Measurements from ENCODE around the gene PTGR1.
A peak's percentile ranks its signal among the peaks of the same experiment; 100 is the strongest.

Gene PTGR1

DNA sequence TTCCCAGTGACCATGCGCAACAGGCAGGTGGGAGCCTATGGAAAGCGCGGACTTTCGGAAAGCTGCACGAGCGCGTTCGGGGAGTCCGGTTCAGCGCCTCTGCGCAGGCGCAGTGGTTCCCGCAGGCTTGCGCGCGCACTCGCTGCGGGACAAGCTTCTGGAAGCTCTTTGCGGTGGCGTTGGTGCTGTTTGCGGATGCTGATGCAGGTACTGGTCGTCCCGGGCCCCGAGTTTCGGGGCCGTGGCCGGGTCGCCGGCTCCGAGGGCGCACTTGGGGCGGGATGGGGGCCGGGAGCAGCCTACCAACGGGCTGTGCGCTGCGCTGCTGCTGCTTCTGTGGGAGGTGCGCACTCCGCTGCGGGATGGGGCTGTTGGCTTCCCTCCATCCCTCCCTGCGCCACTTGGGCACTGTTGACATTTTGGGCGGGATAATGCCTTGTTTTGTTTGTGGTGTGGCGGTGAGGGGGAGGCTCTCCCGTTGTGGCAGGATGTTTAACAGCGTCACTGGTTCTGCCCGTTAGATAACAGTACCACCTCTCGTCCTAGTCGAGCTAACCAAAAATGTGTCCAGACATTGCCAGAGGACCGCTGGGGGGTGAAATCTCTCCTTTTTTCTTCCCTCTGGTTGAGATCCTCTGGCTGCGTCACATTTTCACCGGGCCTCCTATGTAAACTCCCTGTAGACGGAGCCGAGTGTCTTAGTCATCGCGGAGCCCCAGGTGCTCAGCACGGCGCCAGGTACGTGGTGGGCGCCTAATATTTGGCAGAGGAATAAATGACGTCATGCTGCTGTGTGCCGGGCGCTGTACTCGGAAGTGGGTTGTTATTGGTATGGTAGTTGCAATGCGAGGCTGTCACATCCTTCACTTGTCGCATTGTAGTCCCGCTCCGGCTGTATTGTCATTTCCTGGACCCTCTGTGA is 74.1 kb downstream of the PTGR1 start, which contains the start of gene ZNF483:
ZNF483 (plus strand) TSS at position 124 of the 922 bp plus-strand sequence. CDS start 2,217 bp downstream, outside the sequence.
- ChIA-PET CTCF (interaction anchor here (1.3 kb wide), 1 partner anchor 13 kb away, joined by 3 read pairs; no protein-coding TSS in a partner anchor), POLR2A (no interaction called here)
- DNase-seq (ENCODE audit: extremely low spot score): peak; percentile 49
- TF ChIP-seq, protein P1, sequence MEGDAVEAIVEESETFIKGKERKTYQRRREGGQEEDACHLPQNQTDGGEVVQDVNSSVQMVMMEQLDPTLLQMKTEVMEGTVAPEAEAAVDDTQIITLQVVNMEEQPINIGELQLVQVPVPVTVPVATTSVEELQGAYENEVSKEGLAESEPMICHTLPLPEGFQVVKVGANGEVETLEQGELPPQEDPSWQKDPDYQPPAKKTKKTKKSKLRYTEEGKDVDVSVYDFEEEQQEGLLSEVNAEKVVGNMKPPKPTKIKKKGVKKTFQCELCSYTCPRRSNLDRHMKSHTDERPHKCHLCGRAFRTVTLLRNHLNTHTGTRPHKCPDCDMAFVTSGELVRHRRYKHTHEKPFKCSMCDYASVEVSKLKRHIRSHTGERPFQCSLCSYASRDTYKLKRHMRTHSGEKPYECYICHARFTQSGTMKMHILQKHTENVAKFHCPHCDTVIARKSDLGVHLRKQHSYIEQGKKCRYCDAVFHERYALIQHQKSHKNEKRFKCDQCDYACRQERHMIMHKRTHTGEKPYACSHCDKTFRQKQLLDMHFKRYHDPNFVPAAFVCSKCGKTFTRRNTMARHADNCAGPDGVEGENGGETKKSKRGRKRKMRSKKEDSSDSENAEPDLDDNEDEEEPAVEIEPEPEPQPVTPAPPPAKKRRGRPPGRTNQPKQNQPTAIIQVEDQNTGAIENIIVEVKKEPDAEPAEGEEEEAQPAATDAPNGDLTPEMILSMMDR (IDR thresholded peaks at IDR 0.05; ENCODE audit: control extremely low read depth, extremely low read depth, low read depth, missing control alignments): no peak

DNA sequence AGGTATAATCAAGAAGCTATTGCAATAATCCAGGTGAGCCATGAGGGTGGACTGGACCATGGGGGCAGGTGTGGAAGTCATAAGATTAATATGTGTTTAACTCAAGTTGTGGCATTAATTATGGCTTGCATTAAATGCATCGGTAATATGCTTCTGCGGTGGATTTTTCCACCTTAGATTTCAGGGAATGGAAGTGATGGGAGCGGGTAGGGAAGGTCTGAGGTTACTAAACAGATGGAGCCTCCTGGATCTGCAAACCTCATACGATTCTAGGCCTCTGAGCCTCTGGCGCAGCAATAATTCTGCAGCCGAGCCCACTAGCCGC is 74.8 kb downstream of the PTGR1 start:
- ChIA-PET CTCF (no interaction called here), POLR2A (no interaction called here)
- TF ChIP-seq, protein P1 (IDR thresholded peaks at IDR 0.05; ENCODE audit: control extremely low read depth, extremely low read depth, low read depth, missing control alignments): no peak
- DNase-seq (ENCODE audit: extremely low spot score): no peak

DNA sequence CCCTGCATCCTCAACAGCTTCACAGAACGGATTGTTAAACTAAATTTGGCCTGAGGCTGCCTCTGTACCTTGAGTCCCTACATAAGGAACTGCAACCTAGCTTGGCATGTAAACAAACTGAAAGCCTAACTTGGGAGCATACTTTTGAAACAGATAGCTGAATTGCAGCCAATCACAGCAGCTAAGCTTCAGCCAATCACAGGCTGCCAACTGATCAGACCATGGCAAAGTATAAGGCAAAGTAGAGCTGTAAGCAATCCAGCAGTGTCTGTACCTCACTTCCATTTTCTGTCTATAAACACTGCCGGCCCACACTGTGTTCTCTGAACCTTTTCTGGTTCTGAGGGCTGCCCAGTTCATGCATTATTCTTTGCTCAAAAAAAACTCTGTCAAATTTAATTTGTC is 83.4 kb downstream of the PTGR1 start:
- ChIA-PET CTCF (interaction anchor here (1.1 kb wide), 1 partner anchor 11 kb away, joined by 4 read pairs; no protein-coding TSS in a partner anchor), POLR2A (no interaction called here)
- no peak for DNase-seq (ENCODE audit: extremely low spot score)
- TF ChIP-seq, protein P1 (IDR thresholded peaks at IDR 0.05; ENCODE audit: control extremely low read depth, extremely low read depth, low read depth, missing control alignments): no peak

DNA sequence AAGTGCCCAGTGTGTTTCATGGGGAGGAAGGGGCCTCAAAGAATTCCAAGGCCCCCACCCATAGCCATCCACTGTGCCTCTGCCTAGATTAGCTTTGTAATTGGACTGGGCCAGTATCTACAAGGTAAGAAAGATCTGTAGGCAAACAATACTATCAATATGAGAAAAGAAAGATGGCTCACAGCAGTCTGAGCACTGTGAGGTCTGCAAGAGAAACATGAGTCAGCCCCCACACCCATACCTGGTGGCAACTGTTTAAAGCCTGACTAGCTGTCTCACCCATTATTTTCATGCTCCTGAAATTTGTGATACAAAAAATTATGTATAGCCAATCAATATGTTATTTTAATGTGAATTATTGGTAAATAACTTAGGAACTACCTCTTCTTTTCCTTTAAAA is 84.5 kb downstream of the PTGR1 start:
- TF ChIP-seq, protein P1 (IDR thresholded peaks at IDR 0.05; ENCODE audit: control extremely low read depth, extremely low read depth, low read depth, missing control alignments): no peak
- DNase-seq (ENCODE audit: extremely low spot score): no peak
- ChIA-PET CTCF (no interaction called here), POLR2A (no interaction called here)
